Panc1 (cell line): ENCODE data around the gene GLRX5. TPM values are rescaled to one million over a fixed set of nuclear protein-coding genes. Genes with fewer than 3 reads are reported as not detected.
"Not testable (repeated sequence)": the region's sequence is repeated elsewhere in the genome, so short reads cannot be mapped to it uniquely, and the experiment has no call there.

Experiments used
- ATAC-seq: fragments of 200-7000 bp; cut with Tn5 transposase; 2 replicates; pipeline ENCODE4 v1.9.1; 2020; ENCODE audit warnings: mild to moderate bottlenecking, moderate library complexity
- BruUV-seq: library from RNA; stranded (reverse); fragments of 400-500 nt; replicated peaks from 2 replicates; lab custom pipeline; 2021; lab: Mats Ljungman, UMichigan
- CTCF ChIA-PET: fragments of 300-600 bp; sonication (Branson Sonifier 250); formaldehyde crosslinking; loops from one replicate; lab custom pipeline; 2022; ENCODE audit warnings: antibody characterized with exemption; lab: Charles Lee
- POLR2A ChIA-PET: fragments of 300-600 bp; sonication (Branson Sonifier 250); formaldehyde crosslinking; loops from one replicate; lab custom pipeline; 2022; ENCODE audit warnings: antibody characterized with exemption; lab: Charles Lee
- DNase-seq: peaks from one replicate; pipeline ENCODE4 v3.0.0-alpha.2; 2010; ENCODE audit warnings: low read depth, low spot score
- H3K27ac ChIP-seq: 2 replicates; pipeline ENCODE4 v1.5.1; 2011; ENCODE audit warnings: mild to moderate bottlenecking, low read length, inconsistent platforms
- H3K27me3 ChIP-seq: fragments of 200-500 bp; sonication (Bioruptor generic); 2 replicates; pipeline ENCODE4 v1.6.0; 2014; ENCODE audit warnings: low read length, inconsistent platforms; ENCODE audit not compliant: control insufficient read depth, insufficient read depth
- H3K36me3 ChIP-seq: fragments of 200-500 bp; sonication (Bioruptor generic); 2 replicates; pipeline ENCODE4 v1.5.1; 2014; ENCODE audit warnings: inconsistent platforms, mild to moderate bottlenecking, low read length, moderate library complexity; ENCODE audit not compliant: control insufficient read depth, insufficient read depth
- H3K4me1 ChIP-seq: 2 replicates; pipeline ENCODE4 v1.5.1; 2011; ENCODE audit warnings: inconsistent platforms, mild to moderate bottlenecking, low read length, moderate library complexity; ENCODE audit not compliant: control insufficient read depth, insufficient read depth
- H3K4me3 ChIP-seq, 2 experiments: 2 replicates each; pipeline ENCODE4 v1.5.1; 2011 to 2012; ENCODE audit warnings: low read depth in 2 of 2, low read length in 2 of 2, mild to moderate bottlenecking in 2 of 2, inconsistent platforms in 1 of 2, moderate library complexity in 1 of 2
- H3K9me3 ChIP-seq: fragments of 200-500 bp; sonication (Bioruptor generic); 2 replicates; pipeline ENCODE4 v1.5.1; 2014; ENCODE audit warnings: low read depth, mild to moderate bottlenecking, inconsistent platforms, low read length, moderate library complexity; ENCODE audit not compliant: control insufficient read depth, insufficient read depth
- POLR2AphosphoS5 ChIP-seq: IDR thresholded peaks from 2 replicates; pipeline ENCODE4 v1.6.1; 2012; ENCODE audit warnings: mild to moderate bottlenecking, low read depth, low read length, moderate library complexity
- REST ChIP-seq, 2 experiments: IDR thresholded peaks; 2 replicates each; pipeline ENCODE4 v1.6.1; 2011 to 2012; ENCODE audit warnings: low read depth in 2 of 2, control low read depth in 1 of 2, low read length in 1 of 2, mild to moderate bottlenecking in 1 of 2, moderate library complexity in 1 of 2; ENCODE audit not compliant: insufficient read depth in 1 of 2
- SIN3A ChIP-seq: IDR thresholded peaks from 2 replicates; pipeline ENCODE4 v1.6.1; 2012; ENCODE audit warnings: low read depth, mild to moderate bottlenecking, low read length, moderate library complexity, borderline replicate concordance; ENCODE audit not compliant: insufficient read depth
- TCF7L2 ChIP-seq: IDR thresholded peaks from 2 replicates; pipeline ENCODE4 v1.6.1; 2011; ENCODE audit warnings: mild to moderate bottlenecking, low read depth, low read length, inconsistent platforms
- in situ Hi-C: cut with HindIII; loops from 2 replicates; pipeline ENCODE4 v1.10.0; 2016; ENCODE audit warnings: low sequenced_read_pairs, low pct_unique_long_range_greater_than_20kb
- intact Hi-C: fragments of 100-400 bp; cut with micrococcal nuclease; formaldehyde crosslinking; loops from one replicate; pipeline ENCODE4 v1.10.0; 2022; ENCODE audit not compliant: unreplicated experiment
- total RNA-seq: library from RNA; stranded (reverse); gene quantifications from one replicate; pipeline ENCODE4 v1.2.1, GENCODE V29; 2021; ENCODE audit not compliant: unreplicated experiment
- TF ChIP-seq, protein P1 (sequence below): fragments of 450-650 bp; IDR thresholded peaks from 2 replicates; pipeline ENCODE4 v1.5.1; 2017; ENCODE audit warnings: mild to moderate bottlenecking

GLRX5 gene
- total RNA-seq, 1 experiment from 2014 or later = 38.6 TPM

GRCh38 chr14:95509495-95509894 is 25.4 kb upstream of the GLRX5 start:
- no peak overlapping the region for H3K27ac ChIP-seq
- TF ChIP-seq, protein P1, sequence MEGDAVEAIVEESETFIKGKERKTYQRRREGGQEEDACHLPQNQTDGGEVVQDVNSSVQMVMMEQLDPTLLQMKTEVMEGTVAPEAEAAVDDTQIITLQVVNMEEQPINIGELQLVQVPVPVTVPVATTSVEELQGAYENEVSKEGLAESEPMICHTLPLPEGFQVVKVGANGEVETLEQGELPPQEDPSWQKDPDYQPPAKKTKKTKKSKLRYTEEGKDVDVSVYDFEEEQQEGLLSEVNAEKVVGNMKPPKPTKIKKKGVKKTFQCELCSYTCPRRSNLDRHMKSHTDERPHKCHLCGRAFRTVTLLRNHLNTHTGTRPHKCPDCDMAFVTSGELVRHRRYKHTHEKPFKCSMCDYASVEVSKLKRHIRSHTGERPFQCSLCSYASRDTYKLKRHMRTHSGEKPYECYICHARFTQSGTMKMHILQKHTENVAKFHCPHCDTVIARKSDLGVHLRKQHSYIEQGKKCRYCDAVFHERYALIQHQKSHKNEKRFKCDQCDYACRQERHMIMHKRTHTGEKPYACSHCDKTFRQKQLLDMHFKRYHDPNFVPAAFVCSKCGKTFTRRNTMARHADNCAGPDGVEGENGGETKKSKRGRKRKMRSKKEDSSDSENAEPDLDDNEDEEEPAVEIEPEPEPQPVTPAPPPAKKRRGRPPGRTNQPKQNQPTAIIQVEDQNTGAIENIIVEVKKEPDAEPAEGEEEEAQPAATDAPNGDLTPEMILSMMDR = no peak
- TF ChIP-seq SIN3A (no peak), REST (IDR thresholded peaks at IDR 0.05; ENCODE audit: insufficient read depth in 1 of 2, low read depth in 2 of 2, low read length in 1 of 2) (no peak), TCF7L2 (no peak), POLR2AphosphoS5 (no peak)
- no peaks in the 10 kb centered on the region for H3K36me3 ChIP-seq
- in situ Hi-C loops (no loop called here), intact Hi-C loops (no loop called here)
- no peaks in the 10 kb centered on the region for H3K27me3 ChIP-seq
- no peaks in the 10 kb centered on the region for H3K9me3 ChIP-seq
- ATAC-seq = no peak
- H3K4me1 ChIP-seq = no peaks in the 10 kb centered on the region; the same call in 1 of the 2 replicates
- ChIA-PET CTCF (no interaction called here), POLR2A (no interaction called here)
- no TSS peak for BruUV-seq
- DNase-seq = no peak
- no peak overlapping the region for H3K4me3 ChIP-seq

DNA sequence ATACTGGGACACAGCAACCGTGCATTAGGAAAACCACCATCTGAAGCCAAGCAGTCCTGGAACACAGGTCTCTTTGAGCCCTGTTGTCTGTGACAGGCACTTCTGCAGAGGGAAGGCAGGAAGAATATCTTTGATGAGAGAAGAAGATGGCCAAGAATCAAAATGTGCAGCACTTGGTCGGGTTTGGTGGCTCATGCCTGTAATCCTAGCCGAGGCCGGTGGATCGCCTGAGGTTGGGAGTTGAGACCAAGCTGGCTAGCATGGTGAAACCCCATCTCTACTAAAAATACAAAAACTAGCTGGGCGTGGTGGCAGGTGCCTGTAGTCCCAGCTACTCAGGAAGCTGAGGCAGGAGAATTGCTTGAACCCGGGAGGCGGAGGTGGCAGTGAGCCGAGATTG is 24.5 kb upstream of the GLRX5 start:
- ATAC-seq, POLR2A ChIA-PET, DNase-seq, H3K9me3 ChIP-seq, H3K36me3 ChIP-seq, CTCF ChIA-PET, BruUV-seq, H3K27ac ChIP-seq, intact Hi-C loops, in situ Hi-C loops, H3K4me3 ChIP-seq, H3K27me3 ChIP-seq, H3K4me1 ChIP-seq: not testable (repeated sequence)

- H3K27me3 ChIP-seq = no peaks in the 10 kb centered on the region
- no peak overlapping the region for H3K27ac ChIP-seq
- no peak overlapping the region for H3K4me3 ChIP-seq
- intact Hi-C loops (no loop called here), in situ Hi-C loops (no loop called here)
- ChIA-PET POLR2A (no interaction called here), CTCF (no interaction called here)
- no peaks in the 10 kb centered on the region for H3K9me3 ChIP-seq
- no TSS peak for BruUV-seq
- no peaks in the 10 kb centered on the region for H3K36me3 ChIP-seq
- DNase-seq (no peak), ATAC-seq (no peak)
- TF ChIP-seq REST (IDR thresholded peaks at IDR 0.05; ENCODE audit: insufficient read depth in 1 of 2, low read depth in 2 of 2, low read length in 1 of 2) (no peak), SIN3A (no peak), TCF7L2 (no peak), POLR2AphosphoS5 (no peak)
- TF ChIP-seq, protein P1 = no peak
- peaks cover 8% of the 10 kb centered on the region for H3K4me1 ChIP-seq
Observed at GRCh38 chr14:95510804-95511203, 24.0 kb upstream of the GLRX5 start.
